Measurements from ENCODE around the gene DOCK2.

- TF ChIP-seq EZH2 (optimal IDR thresholded peaks at IDR 0.05; ENCODE audit: low read depth, low read length) = no peak
- no peak for TF ChIP-seq CTCF (IDR thresholded peaks at IDR 0.05; ENCODE audit: low read length)
- no peak for TF ChIP-seq EZH2phosphoT487 (IDR thresholded peaks at IDR 0.05; ENCODE audit: low read length)
Observed at GRCh38 chr5:169701910-169702451, 64.9 kb downstream of the DOCK2 start.

Measured in MM.1S (cell line).